ENCODE measurements around the gene GLB1L. TPM values are rescaled to one million over a fixed set of nuclear protein-coding genes. Genes with fewer than 3 reads are reported as not detected.

Gene GLB1L
- total and polyA plus RNA-seq, 7 donors: 2.1 to 26.0 (median 6.9) TPM

GRCh38 chr2:219207134-219207883 is 37.9 kb downstream of the GLB1L start:
- peak; percentile 66 for DNase-seq

GRCh38 chr2:219206328-219207133 is 38.7 kb downstream of the GLB1L start, which contains the start of gene ZFAND2B:
ZFAND2B (plus strand) TSS chr2:219206782; CDS start chr2:219206988, 206 bp downstream.
- Histone ChIP-seq H3K27me3 (no peaks in the 10 kb centered on the region), H3K27ac (peak within 1 kb of the TSS; percentile 93 to 97 (median 96)), H3K4me1 (peaks cover 0 to 22% (median 19%) of the 10 kb centered on the region in 4 donors), H3K4me3 (peak within 1 kb of the TSS; percentile 62 to 76 (median 68)), H3K9me3 (no peaks in the 10 kb centered on the region), H3K36me3 (peaks cover 0 to 31% (median 13%) of the 10 kb centered on the region in 4 donors)
- intact Hi-C loops (cut with DNase I): loop anchor here (1.0 kb wide), 3 partner anchors 11 to 46 kb away; partner anchors contain the start of gene NHEJ1
- DNase-seq: peak; percentile 97
- WGBS, 2 donors: 0 to 1% methylated on average over 76 of the region's 76 CpGs
- no peak for TF ChIP-seq EP300 (IDR thresholded peaks at IDR 0.05)
- TF ChIP-seq POLR2AphosphoS5 (IDR thresholded peaks at IDR 0.05): peak; percentile 96 to 99 (median 98)
- peak; percentile 90 to 96 for TF ChIP-seq POLR2A (IDR thresholded peaks at IDR 0.05)
- peak in 3 of 4 experiments; percentile 4 to 24 (median 9) for TF ChIP-seq CTCF (IDR thresholded peaks at IDR 0.05)

More at GRCh38 chr2:219207134-219207883, 37.9 kb downstream of the GLB1L start:
- peak overlapping the region; percentile 93 to 97 (median 96) for H3K27ac ChIP-seq
- WGBS, 2 donors: 17 to 23% methylated on average over 22 of the region's 22 CpGs
- H3K4me1 ChIP-seq: peaks cover 0 to 22% (median 19%) of the 10 kb centered on the region in 4 donors
- intact Hi-C loops (cut with DNase I): loop anchor here (1.0 kb wide), 2 partner anchors 10 to 47 kb away; partner anchors contain the start of gene NHEJ1
- TF ChIP-seq POLR2A (IDR thresholded peaks at IDR 0.05) (no peak), EP300 (IDR thresholded peaks at IDR 0.05) (no peak), CTCF (IDR thresholded peaks at IDR 0.05) (no peak), POLR2AphosphoS5 (IDR thresholded peaks at IDR 0.05) (no peak)
- H3K27me3 ChIP-seq: no peaks in the 10 kb centered on the region
- peaks cover 0 to 36% (median 16%) of the 10 kb centered on the region in 4 donors for H3K36me3 ChIP-seq
- H3K4me3 ChIP-seq: peak overlapping the region; percentile 62 to 76 (median 68)
- no peaks in the 10 kb centered on the region for H3K9me3 ChIP-seq

- peak overlapping the region; percentile 62 to 76 (median 68) for H3K4me3 ChIP-seq
- no peaks in the 10 kb centered on the region for H3K9me3 ChIP-seq
- TF ChIP-seq POLR2A (IDR thresholded peaks at IDR 0.05): no peak
- no peak for TF ChIP-seq POLR2AphosphoS5 (IDR thresholded peaks at IDR 0.05)
- no peak for TF ChIP-seq EP300 (IDR thresholded peaks at IDR 0.05)
- no peak for TF ChIP-seq CTCF (IDR thresholded peaks at IDR 0.05)
- WGBS, 2 donors: 7 to 15% methylated on average over 7 of the region's 7 CpGs
- H3K4me1 ChIP-seq: peaks cover 0 to 22% (median 19%) of the 10 kb centered on the region in 4 donors
- H3K36me3 ChIP-seq: peaks cover 0 to 31% (median 13%) of the 10 kb centered on the region in 4 donors
- no peaks in the 10 kb centered on the region for H3K27me3 ChIP-seq
- intact Hi-C loops (cut with DNase I): loop anchor here (1.0 kb wide), 1 partner anchor 29 kb away; no protein-coding TSS in a partner anchor
- peak; percentile 21 for DNase-seq
- H3K27ac ChIP-seq: peak overlapping the region; percentile 93 to 97 (median 96)
These were observed 39.3 kb downstream of the GLB1L start for GRCh38 chr2:219205981-219206327.

GRCh38 chr2:219205165-219205538 is 40.1 kb downstream of the GLB1L start:
- Histone ChIP-seq H3K9me3 (no peaks in the 10 kb centered on the region), H3K27me3 (no peaks in the 10 kb centered on the region), H3K36me3 (peaks cover 0 to 24% (median 9%) of the 10 kb centered on the region in 4 donors), H3K4me1 (peaks cover 0 to 22% (median 19%) of the 10 kb centered on the region in 4 donors), H3K27ac (no peak overlapping the region), H3K4me3 (no peak overlapping the region)
- 87 to 91% methylated on average over 5 of the region's 5 CpGs for WGBS, 2 donors
- peak; percentile 33 for DNase-seq
- intact Hi-C loops (cut with DNase I): no loop called here
- TF ChIP-seq CTCF (IDR thresholded peaks at IDR 0.05) (no peak), POLR2A (IDR thresholded peaks at IDR 0.05) (no peak), POLR2AphosphoS5 (IDR thresholded peaks at IDR 0.05) (no peak)

Measured in sigmoid colon (tissue), 7 donors.